ENCODE measurements around the gene INMT.
A peak's percentile ranks its signal among the peaks of the same experiment; 100 is the strongest.

Gene INMT

DNA sequence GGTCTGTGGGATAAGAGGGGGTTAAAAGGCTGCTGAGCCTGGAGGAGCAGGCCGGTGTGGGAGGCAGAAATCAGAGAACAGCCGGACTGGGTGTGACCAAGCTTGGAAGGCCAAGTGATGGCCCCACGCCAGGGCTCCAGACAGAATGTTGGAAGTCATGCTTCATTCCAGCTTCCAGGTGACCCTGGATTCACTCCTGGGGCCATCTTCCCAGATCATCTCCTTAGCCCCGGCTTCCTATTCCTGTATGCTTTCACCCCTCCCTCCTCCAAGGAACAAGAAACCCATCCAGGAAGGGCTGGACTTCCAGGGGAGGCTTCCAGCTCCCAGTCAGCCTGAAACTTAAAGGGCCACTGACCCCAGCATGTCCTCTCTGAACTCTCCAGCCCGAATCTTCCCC lies 1.0 kb downstream of the INMT start:
- DNase-seq (ENCODE audit: low spot score) = no peak

DNA sequence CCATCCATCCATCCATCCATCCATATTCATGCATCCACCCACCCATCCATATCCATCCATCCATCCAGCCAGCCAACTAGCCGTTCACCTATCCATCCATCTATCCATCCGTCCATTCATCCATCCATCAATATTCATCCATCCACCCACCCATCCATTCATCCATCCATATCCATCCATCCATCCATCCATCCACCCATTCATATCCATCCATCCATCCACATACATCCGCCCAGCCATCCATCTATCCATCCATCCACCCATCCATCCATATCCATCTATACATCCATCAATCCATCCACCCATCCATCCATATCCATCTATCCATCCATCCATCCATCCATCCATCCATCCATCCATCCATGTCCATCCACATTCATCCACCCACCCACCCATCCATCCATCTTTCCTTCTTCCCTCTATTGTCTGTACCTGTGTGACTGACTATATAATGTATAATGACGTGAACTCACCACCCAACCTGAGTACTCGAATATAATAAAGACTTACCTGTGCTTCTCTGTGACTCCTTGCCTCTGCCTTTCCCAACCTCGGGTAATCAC lies 2.5 kb downstream of the INMT start:
- no peak for DNase-seq (ENCODE audit: low spot score)

DNA sequence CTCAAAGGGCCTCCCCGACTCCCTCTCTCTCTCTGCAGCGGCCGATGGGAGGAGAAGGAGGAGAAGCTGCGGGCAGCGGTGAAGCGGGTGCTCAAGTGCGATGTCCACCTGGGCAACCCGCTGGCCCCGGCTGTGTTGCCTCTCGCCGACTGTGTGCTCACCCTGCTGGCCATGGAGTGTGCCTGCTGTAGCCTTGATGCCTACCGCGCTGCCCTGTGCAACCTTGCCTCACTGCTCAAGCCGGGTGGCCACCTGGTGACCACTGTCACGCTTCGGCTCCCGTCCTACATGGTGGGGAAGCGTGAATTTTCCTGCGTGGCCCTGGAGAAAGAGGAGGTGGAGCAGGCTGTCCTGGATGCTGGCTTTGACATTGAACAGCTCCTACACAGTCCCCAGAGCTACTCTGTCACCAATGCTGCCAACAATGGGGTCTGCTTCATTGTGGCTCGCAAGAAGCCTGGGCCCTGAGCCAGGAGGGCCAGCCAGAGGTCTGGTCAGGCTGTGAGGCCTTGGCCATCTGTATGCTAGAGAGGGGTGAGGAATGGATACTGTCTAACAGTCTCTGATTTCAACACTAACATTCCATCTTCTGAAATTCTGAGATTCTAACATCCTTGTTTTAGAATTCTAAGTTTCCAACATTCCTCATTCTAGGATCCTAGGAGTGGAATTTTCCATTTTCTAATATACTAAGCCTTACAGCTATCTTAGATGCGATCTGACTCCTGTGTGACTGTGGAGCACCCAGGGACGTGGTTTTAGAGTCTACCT lies 3.6 kb downstream of the INMT start:
- DNase-seq (ENCODE audit: low spot score) = no peak

DNA sequence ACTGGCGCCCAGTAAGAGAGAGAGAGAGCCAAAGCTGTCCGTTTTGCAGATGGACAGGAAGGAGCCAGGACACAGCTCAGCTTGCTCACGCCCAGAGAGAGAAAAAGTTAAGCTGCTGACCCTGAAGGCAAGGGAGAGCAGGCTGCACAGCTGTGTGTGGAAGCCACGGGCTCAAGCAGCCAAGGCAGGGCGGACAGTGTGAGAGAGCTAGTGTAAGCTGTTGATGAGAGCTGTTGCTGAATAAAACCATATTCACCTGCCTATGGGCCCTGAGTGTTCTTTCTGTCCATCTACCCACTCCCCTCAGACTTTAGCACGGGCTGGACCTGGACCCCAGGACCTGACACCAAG lies 5.4 kb downstream of the INMT start:
- DNase-seq (ENCODE audit: low spot score) = no peak

DNA sequence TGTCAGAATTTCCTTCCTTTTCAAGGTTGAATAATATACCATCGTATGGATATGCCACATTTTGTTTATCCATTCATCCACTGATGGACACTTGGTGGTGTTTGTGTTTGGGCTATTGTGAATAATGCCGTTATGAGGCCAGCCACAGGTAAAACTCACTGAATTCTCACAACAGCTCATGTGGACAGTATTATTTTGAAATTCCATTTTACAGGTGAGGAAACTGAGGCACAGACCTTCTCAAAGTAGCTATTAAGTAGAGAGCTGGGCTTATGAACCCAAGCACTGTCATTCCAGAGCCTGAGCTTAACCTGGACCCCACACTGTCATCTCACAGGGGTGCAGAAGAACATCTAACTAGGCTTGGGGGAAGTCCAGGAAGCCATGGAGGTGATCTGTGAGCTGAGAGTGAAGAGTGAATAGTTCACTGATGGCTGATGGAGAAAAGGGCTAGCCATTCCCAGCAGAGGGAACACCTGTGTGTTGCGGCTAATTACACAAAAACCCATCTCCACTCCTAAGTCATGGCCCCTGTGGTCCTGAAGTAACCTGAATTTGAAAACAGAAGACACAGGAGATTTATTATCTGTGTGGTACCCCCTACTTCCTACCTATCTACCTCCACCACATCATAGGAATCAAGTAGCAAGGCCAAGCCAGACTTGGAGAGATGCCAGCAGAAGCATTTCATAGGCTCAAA lies 8.7 kb downstream of the INMT start:
- DNase-seq (ENCODE audit: low spot score) = no peak

DNA sequence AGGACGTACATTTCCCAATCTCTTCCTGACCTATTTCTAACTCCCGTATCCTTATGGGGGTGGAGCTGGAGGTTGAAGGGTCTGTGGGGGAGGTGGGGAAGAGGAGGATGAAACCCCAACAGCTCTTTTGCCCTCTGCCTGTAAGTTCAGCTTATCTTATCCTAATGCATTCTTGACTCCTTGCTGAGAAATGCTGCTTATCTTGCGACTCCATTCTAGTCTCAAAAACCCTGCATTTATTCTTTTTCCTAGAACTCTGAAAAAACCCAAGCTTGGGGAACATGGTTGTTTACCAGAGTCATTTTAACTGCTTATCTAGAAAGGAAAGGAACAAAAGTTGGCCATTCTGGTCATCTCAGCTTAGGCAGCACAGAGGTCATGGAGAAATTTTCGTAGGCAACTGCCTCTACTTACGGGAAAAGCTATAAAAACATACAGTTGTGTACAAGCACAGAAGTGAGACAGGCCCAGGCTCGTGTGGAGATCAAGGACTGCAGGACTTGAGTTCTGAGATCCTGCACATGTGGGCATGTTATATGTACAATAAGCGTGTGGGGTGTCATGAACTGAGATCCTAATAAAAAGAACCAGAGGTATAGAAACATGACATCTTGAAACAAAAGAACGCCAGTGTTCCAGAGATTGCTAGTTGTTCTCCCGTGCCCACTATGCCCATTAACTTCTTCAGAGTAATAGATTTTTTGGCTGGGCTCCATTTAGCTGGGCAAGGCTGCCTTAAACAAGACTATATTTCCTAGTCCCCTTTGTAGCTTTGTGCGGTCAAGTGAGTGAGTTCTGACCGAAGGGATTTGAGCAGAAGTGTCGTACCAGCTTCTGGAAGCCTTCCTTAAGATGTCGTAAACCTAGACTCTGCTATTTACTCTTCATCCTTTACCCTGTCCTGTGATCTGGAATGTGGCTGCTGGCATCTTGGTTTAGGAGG lies 9.6 kb downstream of the INMT start:
- DNase-seq (ENCODE audit: low spot score) = no peak

DNA sequence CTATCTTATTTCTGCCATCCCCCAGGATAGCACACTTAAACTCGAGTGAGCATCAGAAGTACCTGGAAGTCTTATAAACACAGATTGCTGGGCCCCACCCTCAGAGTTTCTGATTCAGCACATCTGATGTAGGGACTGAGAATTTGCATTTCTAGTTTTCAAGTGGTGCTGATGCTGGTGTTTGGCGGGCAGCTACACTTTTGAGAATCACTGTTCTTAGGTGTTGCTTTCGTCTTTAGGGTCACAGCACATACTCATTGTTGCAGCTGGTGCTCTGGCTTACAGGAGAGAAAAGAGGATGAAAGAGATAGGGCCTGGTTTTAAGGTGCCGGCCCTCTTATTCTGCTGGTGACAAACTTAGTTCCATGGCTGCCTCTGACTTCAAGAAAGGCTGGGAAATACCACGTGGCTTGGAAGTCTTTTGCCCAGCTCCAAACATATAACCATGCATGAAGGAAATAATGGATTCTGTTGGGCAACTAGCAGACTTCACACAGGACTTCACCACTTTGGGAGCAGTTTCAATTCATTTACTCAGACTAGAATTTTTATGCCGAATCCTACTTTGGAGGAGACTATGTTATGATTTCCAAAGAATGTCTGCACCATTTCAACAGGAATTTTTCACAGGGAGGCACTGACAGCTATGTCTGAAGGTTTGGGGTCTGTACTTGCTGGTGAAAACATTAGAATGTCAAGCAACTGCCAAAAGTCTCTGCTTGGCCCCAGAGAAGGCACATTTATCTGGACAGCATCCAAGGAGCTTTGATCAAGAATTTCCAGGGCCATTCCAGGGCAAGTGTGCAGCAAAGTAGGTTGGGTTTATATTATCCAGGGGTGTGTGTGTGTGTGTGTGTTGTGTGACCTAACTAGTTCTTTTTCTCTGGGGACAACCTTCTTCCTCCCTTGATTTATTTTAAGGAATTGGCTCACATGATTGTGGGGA lies 12.4 kb downstream of the INMT start:
- DNase-seq (ENCODE audit: low spot score) = no peak

DNA sequence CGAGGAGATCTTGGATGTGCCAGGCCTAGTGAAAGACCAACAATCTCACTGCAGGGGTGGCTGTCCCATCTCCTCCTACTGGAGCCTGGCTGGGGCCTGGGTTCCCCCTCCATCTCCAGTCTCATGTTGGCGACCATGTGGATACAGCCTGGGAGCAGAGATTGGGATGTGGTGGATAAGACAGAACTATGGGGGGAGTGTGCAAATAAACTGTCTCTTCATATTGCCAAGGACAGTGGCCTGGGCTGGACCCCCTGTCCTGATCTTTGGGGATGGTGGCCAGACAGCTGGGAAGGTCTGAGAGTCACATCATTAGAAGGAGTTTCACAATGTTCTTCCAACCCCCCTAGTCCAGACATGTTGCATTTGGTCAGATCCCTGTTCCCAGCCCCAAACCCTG lies 13.5 kb downstream of the INMT start:
- DNase-seq (ENCODE audit: low spot score) = no peak

DNA sequence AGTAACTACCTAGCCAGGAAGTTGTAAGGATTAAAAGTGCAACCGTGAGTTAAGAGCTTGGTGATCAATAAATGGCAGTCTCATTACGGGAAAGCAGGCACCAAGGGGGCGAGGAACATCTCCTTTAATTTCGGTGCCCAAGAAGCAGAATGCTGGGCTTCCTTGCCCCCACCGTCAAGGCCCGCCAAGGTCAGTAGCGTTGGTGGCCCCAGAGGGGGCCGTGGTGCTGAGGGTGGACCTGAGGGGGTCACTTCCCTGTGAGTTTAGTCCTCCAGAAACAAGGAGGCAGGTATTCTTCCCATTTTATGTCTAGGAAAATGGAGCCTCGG lies 18.9 kb downstream of the INMT start:
- no peak for DNase-seq (ENCODE audit: low spot score)

DNA sequence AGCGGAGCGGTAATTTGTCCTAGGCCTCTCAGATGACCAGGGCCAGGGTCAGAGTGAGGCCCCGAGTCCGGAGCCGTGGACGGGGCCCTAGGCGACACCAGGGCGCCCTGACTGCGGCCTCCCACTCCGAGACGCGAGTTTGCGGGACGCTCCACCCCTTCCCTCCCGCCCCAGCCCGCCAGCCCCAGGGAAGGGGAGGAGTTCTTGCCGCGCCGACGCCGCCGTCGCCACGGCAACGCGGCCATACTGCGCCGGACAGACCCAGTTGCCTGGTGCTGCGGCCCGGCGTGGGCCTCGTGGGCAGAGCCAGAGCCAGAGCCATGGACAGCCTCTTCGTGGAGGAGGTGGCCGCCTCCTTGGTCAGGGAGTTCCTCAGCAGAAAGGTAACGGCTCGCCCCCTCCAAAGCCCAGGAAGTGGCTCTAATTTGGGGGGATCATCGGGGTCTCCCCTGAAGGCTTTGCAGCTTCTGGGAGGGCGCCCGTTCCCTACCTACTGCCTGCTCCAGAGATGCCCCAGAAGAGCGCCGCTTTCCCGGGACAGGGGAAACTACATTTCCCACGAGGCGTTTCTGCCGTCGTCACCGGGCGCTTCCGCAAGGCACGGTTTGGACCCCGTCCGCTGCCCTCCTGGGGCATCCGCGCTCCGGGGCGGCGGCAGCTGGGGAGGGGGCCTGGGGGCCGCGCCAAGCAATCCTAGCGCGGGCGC lies 19.4 kb downstream of the INMT start, which contains the start of gene MINDY4:
Gene MINDY4, plus strand, starts transcription at position 244 of the 706 bp plus-strand sequence. Its CDS starts 77 bp downstream, at position 321.
- peak; percentile 93 for DNase-seq (ENCODE audit: low spot score)

DNA sequence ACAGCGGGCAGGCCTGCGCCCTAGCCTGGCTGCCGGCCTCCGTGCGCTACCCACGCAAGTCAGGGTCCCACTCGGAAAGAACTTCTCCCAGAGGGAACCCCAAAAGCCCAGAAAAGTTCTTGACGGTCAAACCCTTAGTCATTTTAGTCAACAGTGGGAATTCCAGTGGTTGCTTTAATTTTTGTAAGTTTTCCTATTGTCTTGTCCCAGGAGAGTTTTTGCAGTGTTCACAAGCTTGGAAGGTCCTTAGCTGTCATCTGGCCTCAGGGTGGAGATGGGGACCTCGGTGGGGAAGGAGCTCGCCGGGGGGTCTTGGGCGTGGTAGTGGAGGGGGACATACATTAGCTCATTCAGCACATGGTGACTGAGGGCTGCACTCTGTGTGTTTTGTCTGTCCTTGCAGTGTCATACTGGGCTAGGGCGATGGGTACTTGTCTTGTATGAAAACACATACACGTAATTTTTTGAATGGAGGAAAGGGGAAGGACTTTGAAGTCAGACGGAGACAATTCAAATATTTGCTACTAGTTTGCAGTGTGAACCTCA lies 20.0 kb downstream of the INMT start:
- no peak for DNase-seq (ENCODE audit: low spot score)

DNA sequence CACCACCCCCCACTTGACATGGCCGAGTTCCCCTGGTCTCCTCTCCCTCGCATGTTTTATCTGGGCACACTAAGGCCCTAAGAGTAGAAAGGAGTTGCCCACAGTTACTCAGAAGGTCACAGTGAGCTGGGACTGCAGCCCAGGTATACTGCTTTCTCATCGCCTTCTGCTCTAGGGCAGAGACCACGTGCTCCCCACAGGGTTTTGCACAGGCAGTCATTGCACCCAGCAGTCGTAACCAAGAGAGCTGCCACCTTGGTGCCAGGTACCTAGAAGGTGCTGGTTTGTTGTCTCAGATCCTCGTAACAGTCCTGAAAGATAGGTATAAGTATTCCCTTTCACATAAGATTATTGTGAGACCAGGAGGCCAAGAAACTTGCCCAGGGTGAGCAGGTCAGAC lies 21.0 kb downstream of the INMT start:
- DNase-seq (ENCODE audit: low spot score) = no peak

DNA sequence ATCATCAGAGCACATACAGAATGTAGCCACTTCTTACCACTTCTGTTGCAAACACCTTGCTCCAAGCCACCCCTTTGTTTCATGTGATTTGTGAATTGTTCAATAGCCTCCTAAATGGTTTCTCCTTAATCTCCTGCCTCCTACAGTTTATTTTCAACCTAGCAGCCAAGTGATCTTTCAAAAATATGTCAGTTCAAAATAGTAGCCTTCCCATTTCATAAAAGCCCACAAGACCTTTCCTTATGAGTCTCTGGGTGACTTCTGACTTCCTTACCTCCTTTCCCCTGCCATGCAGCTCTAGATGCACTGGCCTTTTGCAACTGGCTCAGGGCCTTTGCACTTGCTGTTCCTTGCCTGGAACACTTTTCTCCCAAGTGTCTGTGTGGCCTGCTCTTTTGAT lies 24.1 kb downstream of the INMT start:
- no peak for DNase-seq (ENCODE audit: low spot score)

DNA sequence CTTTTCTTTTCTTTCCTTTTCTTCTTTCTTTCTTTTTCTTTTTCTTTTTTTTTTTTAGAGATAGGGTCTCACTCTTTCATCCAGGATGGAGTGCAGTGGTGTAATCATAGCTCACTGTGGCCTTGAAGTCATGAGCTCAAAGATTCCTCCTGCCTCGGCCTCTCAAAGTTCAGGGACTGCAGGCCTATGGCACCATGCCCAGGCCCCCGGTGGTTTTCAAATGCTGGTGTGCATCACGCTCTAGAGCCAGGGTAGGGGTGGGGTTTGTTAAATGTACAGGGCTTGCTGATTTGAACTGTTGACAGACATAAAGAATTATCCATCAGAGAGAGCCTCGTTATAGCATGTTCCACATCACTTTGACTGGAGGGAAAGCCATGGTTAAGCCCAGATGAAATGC lies 25.0 kb downstream of the INMT start:
- no peak for DNase-seq (ENCODE audit: low spot score)

DNA sequence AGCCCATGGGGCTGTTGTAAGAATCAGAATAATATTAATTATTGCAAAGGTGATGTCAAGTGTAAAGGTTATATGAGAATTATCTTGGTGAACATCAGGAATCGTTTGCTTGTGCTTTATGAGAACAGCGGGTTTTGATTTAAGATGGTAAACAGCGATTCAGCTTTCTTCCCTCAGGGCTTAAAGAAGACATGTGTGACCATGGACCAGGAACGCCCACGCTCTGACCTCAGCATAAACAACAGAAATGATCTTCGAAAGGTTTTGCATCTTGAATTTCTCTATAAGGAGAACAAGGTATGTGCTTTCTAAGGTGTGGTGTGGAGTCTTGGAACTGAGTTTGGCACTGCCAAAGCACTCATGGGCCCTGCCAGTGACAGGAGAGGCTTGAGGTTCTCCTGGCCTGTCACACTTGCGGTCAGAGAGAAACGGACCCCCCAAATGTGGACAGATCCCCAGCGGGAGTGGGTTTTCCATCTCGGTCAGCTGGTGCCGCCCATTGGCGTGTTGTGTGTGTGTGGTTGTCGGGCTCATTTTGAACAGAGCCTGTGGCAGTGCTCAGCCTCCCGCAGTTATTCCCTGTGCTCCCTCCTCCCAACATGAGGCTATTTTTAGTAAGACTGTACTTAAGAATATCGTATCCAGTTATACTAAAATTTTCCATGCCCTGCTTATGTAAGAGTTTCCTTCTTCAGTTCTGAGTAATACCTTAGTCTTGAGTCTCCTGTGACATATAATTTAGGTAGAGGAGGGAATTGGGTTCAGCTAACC lies 26.5 kb downstream of the INMT start:
- DNase-seq (ENCODE audit: low spot score) = no peak

DNA sequence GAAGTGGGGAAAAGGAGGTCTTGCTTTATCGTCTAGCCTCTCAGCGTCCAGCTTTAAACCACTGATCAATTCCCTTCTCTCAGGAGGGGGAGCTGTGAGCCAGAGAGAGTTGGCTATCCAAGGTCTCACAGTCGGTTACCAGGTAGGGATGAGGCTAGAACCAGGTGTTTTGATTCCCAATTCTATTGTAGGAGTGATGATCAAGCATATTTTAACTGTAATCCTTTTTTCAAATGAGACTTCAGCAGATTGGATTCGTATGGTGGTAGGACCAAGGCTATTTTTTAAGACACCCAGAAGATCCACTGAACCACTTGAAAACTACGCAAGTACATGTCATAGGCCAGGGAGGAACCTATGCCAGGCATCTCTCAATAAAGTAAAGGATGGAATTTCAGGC lies 27.6 kb downstream of the INMT start:
- no peak for DNase-seq (ENCODE audit: low spot score)

DNA sequence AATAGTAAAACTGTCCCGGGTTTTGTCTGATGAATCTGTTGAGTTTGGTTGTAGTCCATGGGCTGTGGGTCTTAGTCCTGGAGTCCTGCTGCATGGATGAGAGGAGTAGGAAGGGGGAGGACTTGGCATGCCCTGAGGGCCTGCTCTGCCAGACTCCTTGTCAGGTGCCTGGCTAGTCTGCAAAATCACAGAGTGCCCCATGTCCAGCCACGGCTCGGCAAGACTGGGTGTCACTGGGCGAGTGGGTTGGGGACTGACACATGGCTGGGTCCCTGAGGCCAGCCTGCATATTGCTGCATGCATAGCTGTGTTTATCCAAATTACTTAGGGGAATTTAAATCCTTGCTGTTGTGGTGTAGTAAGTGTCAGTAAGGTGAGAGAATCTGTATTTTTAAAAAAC lies 29.0 kb downstream of the INMT start:
- no peak for DNase-seq (ENCODE audit: low spot score)

DNA sequence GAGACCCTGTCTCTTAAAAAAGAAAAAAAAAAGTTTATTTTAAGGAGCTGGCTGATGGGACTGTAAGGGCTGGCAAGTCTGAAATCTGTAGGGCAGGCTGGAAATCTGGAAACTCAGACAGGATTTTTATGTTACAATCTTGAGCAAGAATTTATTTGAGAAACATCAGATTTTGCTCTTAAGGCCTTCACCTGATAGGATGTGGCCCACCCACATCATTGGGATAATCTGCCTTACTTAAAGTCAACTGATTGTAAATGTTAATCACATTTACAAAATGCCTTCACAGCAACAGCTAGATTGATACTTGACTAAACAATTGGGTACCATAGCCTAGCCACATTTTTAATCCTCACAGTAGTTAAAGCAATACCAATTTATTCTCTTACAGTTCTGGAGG lies 30.8 kb downstream of the INMT start:
- no peak for DNase-seq (ENCODE audit: low spot score)

DNA sequence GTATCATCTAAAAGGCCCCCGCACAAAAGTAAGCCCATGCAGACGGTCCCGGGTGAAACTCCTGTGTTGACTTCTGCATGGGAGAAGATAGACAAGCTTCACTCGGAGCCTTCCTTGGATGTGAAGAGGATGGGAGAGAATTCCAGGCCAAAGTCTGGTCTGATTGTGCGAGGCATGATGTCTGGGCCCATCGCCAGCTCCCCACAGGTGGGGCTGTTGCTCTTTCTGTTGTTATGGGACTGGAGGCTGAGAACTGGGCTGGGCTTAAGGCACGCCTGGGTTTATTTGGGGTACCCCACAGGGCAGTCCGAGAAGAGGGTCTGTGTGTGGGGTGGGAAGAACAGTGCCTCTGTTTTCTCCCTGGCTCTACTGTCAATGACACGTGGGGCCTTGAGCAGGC lies 33.9 kb downstream of the INMT start:
- DNase-seq (ENCODE audit: low spot score) = no peak

DNA sequence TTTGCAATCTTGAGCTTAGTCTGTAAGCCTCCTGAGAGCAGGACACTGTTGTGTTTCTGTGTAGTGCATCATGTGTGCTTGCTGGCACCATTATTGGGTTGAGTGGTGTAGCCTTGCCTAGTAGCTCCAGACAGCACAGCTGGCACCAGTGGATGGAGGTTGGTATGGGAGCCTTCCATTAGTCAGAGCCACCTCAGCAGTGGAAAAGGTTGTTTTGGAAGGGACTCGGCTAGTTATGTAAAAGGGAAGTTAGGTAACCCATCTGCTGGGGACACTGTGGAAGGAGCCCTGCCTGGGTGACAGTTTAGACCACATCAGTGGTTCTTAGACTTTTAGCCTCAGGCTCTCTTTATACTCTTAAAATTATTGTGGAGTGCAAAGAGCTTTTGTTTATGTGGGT lies 35.6 kb downstream of the INMT start:
- DNase-seq (ENCODE audit: low spot score) = no peak
